Brain microvascular endothelial cell (primary cell): ENCODE data around the gene SH3RF2.

ENCODE experiments used
- DNase-seq: peaks from one replicate; pipeline ENCODE4 v3.0.0-alpha.2; 2020
- H3K27ac ChIP-seq: fragments of 250-450 bp; sonication (Bioruptor Pico); 2 replicates; pipeline ENCODE4 v1.5.1; 2020; ENCODE audit warnings: mild to moderate bottlenecking, moderate library complexity
- H3K27me3 ChIP-seq: fragments of 250-450 bp; sonication (Bioruptor Pico); replicated peaks from 2 replicates; pipeline ENCODE4 v1.5.1; 2020; ENCODE audit warnings: mild to moderate bottlenecking
- H3K36me3 ChIP-seq: fragments of 250-450 bp; sonication (Bioruptor Pico); replicated peaks from 2 replicates; pipeline ENCODE4 v1.5.1; 2020; ENCODE audit warnings: mild to moderate bottlenecking
- H3K4me3 ChIP-seq: 2 replicates; pipeline ENCODE4 v1.5.1; 2011; ENCODE audit warnings: low read depth, mild to moderate bottlenecking, control low read depth, low read length, moderate library complexity
- CTCF ChIP-seq: IDR thresholded peaks from 2 replicates; pipeline ENCODE4 v1.5.1; 2011; ENCODE audit warnings: low read depth, mild to moderate bottlenecking, moderate library complexity, low read length, control low read depth, inconsistent platforms; ENCODE audit errors: missing control alignments
- in situ Hi-C: cut with HindIII; loops from 2 replicates; pipeline ENCODE4 v1.10.0; 2017; ENCODE audit warnings: low sequenced_read_pairs, low pct_ligation_motif_present

SH3RF2 gene

GRCh38 chr5:146013761-146014160 lies 77.4 kb downstream of the SH3RF2 start:
- TF ChIP-seq CTCF: no peak
- Histone ChIP-seq H3K27ac (no peak overlapping the region), H3K27me3 (no peaks in the 10 kb centered on the region), H3K4me3 (no peak overlapping the region), H3K36me3 (no peaks in the 10 kb centered on the region)
- DNase-seq: no peak
- in situ Hi-C loops: no loop called here

- TF ChIP-seq CTCF: no peak
- Histone ChIP-seq H3K27ac (no peak overlapping the region), H3K4me3 (no peak overlapping the region), H3K36me3 (no peaks in the 10 kb centered on the region), H3K27me3 (no peaks in the 10 kb centered on the region)
- in situ Hi-C loops: no loop called here
- no peak for DNase-seq
Observed at GRCh38 chr5:146015001-146015400, 78.6 kb downstream of the SH3RF2 start.

- DNase-seq: no peak
- no peak for TF ChIP-seq CTCF
Observed at GRCh38 chr5:146016764-146017484, 80.5 kb downstream of the SH3RF2 start.

GRCh38 chr5:146018514-146019375 lies 82.4 kb downstream of the SH3RF2 start:
- no peak overlapping the region for H3K4me3 ChIP-seq
- in situ Hi-C loops: no loop called here
- no peak for DNase-seq

More at GRCh38 chr5:146016764-146017484, 80.5 kb downstream of the SH3RF2 start:
- no peaks in the 10 kb centered on the region for H3K36me3 ChIP-seq
- H3K4me3 ChIP-seq: no peak overlapping the region
- in situ Hi-C loops: no loop called here
- H3K27ac ChIP-seq: no peak overlapping the region
- H3K27me3 ChIP-seq: no peaks in the 10 kb centered on the region

GRCh38 chr5:146020100-146020499 lies 83.7 kb downstream of the SH3RF2 start:
- H3K27ac ChIP-seq: no peak overlapping the region
- H3K27me3 ChIP-seq: no peaks in the 10 kb centered on the region
- no peak for TF ChIP-seq CTCF
- H3K36me3 ChIP-seq: no peaks in the 10 kb centered on the region
- DNase-seq: no peak
- H3K4me3 ChIP-seq: no peak overlapping the region
- in situ Hi-C loops: no loop called here

More at GRCh38 chr5:146018514-146019375, 82.4 kb downstream of the SH3RF2 start:
- Histone ChIP-seq H3K27me3 (no peaks in the 10 kb centered on the region), H3K36me3 (no peaks in the 10 kb centered on the region), H3K27ac (no peak overlapping the region)
- TF ChIP-seq CTCF: no peak
